HepG2 (cell line): ENCODE measurements around the gene EPM2AIP1. TPM values are rescaled to one million over a fixed set of nuclear protein-coding genes. Genes with fewer than 3 reads are reported as not detected.
A peak's percentile ranks its signal among the peaks of the same experiment; 100 is the strongest.

ENCODE experiments used
- CSRNP1 ChIP-seq: sonication (generic); formaldehyde crosslinking; IDR thresholded peaks from 2 replicates; pipeline ENCODE4 v1.8.1; 2023; ENCODE audit warnings: mild to moderate bottlenecking, missing genetic modification reagents
- HOMEZ ChIP-seq: IDR thresholded peaks from 2 replicates; pipeline ENCODE4 v1.6.1; 2016; ENCODE audit warnings: low read depth
- HOXA3 ChIP-seq: sonication (generic); formaldehyde crosslinking; IDR thresholded peaks from 2 replicates; pipeline ENCODE4 v1.5.0; 2020; ENCODE audit warnings: missing genetic modification reagents
- NCOA1 ChIP-seq: sonication (generic); formaldehyde crosslinking; IDR thresholded peaks from 2 replicates; pipeline ENCODE4 v1.9.0; 2021; ENCODE audit warnings: missing genetic modification reagents
- SALL1 ChIP-seq: sonication (generic); formaldehyde crosslinking; IDR thresholded peaks from 2 replicates; pipeline ENCODE4 v1.8.0; 2022; ENCODE audit warnings: mild to moderate bottlenecking, missing genetic modification reagents
- SCMH1 ChIP-seq: sonication (generic); formaldehyde crosslinking; IDR thresholded peaks from 2 replicates; pipeline ENCODE4 v1.9.0; 2021; ENCODE audit warnings: missing genetic modification reagents, mild to moderate bottlenecking, borderline replicate concordance
- SETDB1 ChIP-seq: sonication (generic); formaldehyde crosslinking; IDR thresholded peaks from 2 replicates; pipeline ENCODE4 v1.5.1; 2020; ENCODE audit warnings: missing genetic modification reagents, mild to moderate bottlenecking, borderline replicate concordance
- SIN3B ChIP-seq: fragments of 150-350 bp; IDR thresholded peaks from 2 replicates; pipeline ENCODE4 v1.6.1; 2014; ENCODE audit warnings: low read length
- TBP ChIP-seq: sonication (generic); formaldehyde crosslinking; IDR thresholded peaks from 2 replicates; pipeline ENCODE4 v1.5.0; 2020; ENCODE audit warnings: missing genetic modification reagents
- ZNF574 ChIP-seq: sonication (generic); formaldehyde crosslinking; IDR thresholded peaks from 2 replicates; pipeline ENCODE4 v1.4.0; 2020; ENCODE audit warnings: missing genetic modification reagents
- ZSCAN31 ChIP-seq: sonication (generic); formaldehyde crosslinking; IDR thresholded peaks from 2 replicates; pipeline ENCODE4 v1.5.0; 2020; ENCODE audit warnings: low read depth, mild to moderate bottlenecking, missing genetic modification reagents
- polyA plus RNA-seq, 8 experiments: library from polyadenylated mRNA; depleted of rRNA in 3 of 8; stranded (reverse) in 7 of 8; unstranded in 1 of 8; fragments of >200 nt; fragmentation: Illumina TruSeq in 4 of 8; extraction: Trizol in 4 of 8; gene quantifications; 2 replicates each; pipeline versions ENCODE4 v1.2.1 to v1.2.3, GENCODE V29; 2011 to 2016; ENCODE audit warnings: low read depth in 4 of 8, missing spikeins in 1 of 8, mixed read lengths in 1 of 8; ENCODE audit not compliant: insufficient read depth in 1 of 8
- total RNA-seq, 5 experiments: library from RNA; depleted of rRNA; stranded (reverse); fragments of >200 nt; fragmentation: Illumina TruSeq; extraction: Trizol; gene quantifications; 2 replicates each; pipeline ENCODE4 v1.2.3, GENCODE V29; 2016; ENCODE audit warnings: low read depth in 1 of 5
- TF ChIP-seq, protein P1 (sequence below): IDR thresholded peaks from 2 replicates; pipeline ENCODE4 v1.6.1; 2016; ENCODE audit warnings: missing genetic modification reagents, missing compliant biosample characterization

The EPM2AIP1 gene
- total and polyA plus RNA-seq, 2 of the 13 experiments (the other 11 are each of a cell fraction or from before 2014, with no cell fraction given), result 10.7 to 23.0 TPM

GRCh38 chr3:36993326-36994283 lies 674 bp upstream of the EPM2AIP1 start, which contains the start of gene MLH1 (continued):
- TF ChIP-seq HOMEZ (CRISPR knock-in tag) (no peak), SALL1 (CRISPR knock-in tag) (peak; percentile 86), NCOA1 (CRISPR knock-in tag) (no peak), ZSCAN31 (CRISPR knock-in tag) (0 out of 2 replicates have a peak, but pooled peaks have one; percentile 27), ZNF574 (CRISPR knock-in tag) (peak; percentile 70), CSRNP1 (peak; percentile 86; the same call in 1 of the 2 replicates), SETDB1 (no peak), SIN3B (peak; percentile 57; the same call in 1 of the 2 replicates), TBP (CRISPR knock-in tag) (no peak), SCMH1 (CRISPR knock-in tag) (no peak), HOXA3 (CRISPR knock-in tag) (peak; percentile 96)
- TF ChIP-seq, protein P1, sequence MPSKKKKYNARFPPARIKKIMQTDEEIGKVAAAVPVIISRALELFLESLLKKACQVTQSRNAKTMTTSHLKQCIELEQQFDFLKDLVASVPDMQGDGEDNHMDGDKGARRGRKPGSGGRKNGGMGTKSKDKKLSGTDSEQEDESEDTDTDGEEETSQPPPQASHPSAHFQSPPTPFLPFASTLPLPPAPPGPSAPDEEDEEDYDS (CRISPR knock-in tag), result no peak; the same call in 1 of the 2 replicates
